Fibroblast of the conjunctiva (primary cell): ENCODE measurements around the gene HAPSTR1.

ENCODE experiments used
- DNase-seq: peaks from one replicate; pipeline ENCODE4 v3.0.0-alpha.2; 2010; ENCODE audit warnings: low read depth

HAPSTR1 gene

DNA sequence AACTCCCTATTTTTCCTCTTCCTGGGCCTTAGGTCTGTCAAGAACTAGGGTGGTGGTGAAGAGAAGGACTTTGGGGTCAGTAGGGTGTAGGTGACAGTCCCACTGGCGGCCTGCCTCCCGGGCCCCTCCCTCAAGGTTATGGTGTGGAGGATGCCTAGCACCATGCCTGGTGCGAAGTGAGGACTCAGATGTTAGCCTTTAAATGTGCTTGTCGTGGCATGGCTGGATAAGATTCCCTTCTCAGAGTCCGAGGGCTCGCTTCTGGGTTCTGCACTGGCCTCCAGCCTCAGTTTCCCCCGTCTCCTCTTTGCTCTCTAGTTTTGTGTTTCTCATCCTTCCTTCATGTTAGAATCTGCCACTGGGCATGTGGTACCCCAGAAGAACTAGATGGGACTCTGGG lies 32.0 kb downstream of the HAPSTR1 start:
- no peak for DNase-seq

DNA sequence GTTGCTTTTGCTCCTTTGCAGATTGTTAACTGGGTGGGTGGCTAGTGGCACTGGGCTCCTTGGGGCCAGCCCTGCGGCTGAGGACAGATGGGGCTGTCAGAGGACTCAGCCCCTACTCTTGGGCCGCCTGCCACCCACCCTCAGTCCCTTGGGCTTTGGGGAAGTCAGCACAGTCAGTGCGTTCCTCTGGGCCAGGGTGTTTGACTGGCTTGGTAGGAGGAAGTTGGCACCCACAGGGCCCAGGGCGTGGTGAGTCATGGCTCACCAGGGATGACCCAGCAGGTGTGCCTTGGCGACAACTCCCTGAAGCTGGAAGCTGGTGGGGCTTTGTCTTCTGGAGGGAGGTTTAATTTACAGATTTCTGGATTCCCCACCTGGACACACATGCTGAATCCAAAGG lies 32.4 kb downstream of the HAPSTR1 start:
- no peak for DNase-seq

DNA sequence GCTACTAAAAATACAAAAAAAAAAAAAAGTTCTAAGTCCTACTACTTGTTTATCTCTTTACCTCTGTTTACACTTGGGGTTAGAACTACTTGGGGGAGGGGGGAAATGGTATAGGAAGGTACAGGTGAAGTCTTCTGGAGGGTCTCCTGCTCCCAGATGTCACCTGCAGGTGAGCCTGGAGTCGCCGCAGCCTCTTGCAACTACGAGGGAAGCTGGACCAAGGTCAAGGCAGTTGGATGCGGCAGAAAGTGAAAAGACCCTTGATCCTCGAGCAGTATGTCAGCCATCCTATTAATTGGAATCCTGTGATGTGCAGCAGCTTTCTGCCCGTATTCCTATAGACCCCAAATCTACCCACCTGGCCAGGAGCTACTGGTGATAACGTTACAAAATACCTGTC lies 33.0 kb downstream of the HAPSTR1 start:
- no peak for DNase-seq

DNA sequence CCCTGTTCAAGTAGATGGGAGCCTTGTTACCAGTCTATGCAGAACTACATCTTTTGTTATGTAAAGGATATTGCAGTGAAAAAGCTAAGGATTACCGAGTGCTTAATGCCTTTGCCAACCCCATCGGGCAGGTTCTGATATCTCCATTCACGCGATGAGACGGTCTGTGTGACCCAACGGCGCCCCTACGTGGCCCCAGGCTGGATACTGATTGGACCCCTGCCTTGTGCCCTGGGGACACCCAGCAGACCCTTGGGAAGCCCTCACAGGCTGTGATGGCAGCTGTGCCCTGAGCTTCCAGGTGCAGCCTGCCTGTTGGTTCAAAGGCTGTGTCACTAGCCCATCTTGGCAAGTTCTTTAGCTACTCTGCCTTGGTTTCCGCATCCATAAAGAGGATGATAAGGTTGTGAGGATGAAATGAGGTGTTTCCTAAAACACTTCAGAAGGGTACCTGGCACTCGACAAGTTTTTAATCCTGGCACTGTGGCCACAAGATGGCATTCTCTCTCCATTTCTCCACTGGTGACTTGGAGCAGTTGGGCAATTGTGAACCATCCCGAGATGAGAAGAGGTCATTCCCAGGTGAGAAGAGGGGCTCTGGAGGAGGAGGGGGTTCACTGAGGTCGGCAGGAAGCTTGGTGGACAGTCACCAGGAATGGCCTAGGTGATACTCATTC lies 33.6 kb downstream of the HAPSTR1 start:
- DNase-seq: no peak

DNA sequence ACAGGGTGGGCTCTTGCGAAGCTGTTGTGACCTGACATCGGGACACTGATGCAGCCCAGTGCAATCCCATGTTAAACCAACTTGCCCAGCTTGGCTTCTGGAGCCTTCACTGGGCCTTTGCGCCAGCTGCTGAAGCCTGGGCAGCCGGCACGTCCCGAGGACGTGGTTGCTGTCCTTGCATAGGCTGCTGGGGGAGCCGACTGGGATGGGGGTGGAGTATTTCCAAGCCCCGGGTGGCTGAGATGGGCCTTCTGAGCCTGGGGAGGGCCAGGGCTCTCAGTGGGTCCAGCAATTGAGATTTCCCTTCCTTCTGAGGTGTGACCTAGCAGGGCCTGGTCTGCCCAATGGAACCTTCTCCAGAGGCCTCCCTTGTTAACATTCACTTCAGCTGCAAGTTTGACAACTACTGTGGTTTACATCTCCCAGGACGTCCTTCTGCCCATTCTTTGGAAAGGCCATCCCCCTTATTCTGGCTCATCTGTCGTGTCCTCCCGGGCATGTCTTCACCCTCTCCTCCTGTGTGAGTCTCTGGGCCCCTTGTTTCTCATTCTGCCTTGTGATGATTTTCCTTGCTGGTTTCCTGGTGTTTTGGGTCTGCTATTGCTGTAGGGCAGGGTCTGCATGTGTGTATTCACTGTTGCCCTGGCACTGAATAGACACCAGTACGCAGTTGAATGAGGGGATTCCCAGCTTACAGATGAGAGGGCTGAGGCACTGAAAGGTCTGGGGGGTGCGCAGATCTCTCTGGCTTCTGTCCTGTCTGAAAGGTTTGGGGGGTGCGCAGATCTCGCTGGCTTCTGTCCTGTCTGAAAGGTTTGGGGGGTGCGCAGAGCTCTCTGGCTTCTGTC lies 34.4 kb downstream of the HAPSTR1 start:
- no peak for DNase-seq

DNA sequence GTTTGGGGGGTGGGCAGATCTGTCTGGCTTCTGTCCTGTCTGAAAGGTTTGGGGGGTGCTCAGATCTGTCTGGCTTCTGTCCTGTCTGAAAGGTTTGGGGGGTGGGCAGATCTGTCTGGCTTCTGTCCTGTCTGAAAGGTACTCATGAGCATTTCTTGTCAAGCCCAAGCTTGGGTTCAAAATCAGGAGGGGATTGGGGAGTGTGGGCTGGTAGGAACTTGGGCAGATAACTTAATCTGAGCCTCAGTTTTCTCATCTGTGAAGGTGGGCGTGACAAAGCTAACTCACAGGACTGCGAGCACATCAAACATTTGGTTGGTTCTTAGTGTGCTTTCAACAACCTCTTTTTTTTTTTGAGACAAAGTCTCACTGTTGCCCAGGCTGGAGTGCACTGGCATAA lies 35.2 kb downstream of the HAPSTR1 start:
- no peak for DNase-seq

DNA sequence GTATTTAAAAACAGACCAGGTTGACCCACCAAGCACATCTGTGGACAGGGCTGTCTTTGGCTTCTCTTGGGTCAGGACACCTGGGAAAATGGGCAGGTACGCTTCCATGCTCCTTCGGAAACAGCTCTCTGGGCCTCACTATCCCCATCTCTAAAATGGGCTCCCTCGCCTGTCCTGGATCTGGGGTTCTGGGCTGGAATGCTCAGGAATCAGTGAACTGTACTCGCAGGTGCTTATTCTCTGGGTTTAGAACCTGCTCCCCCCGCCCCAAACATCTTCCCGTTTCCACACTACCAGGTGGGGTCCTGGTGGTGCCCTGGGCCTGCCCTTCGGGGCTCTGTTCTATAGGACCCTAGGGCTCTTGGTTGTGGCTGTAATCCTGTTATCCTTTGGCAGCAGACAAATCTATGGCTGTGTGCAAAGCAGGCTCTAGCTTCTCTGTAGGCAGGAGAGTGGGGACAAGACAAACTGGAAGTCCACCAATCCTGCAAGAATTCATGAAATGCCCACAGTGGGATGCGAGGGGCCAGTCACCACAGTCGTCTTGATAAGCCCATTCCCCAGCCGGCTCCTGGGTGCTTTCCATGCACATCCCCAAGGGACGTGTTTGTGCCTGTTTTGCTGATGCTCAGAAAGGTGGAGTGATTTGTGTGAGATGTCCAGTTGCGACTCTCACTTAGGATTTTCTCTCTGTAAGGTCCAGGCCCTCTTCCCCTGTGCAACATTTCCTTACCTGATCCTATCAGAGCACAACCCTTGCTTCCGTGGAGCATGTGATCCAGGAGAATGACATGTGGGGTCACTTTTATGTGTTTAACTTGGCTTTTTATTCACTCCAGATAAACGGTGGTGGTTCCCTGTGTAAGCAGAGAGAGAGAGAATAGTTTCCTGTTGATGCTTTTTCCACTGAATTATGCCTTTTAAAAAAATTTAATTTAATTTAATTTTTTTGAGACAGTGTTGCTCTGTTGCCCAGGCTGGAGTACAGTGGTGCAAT lies 37.2 kb downstream of the HAPSTR1 start:
- DNase-seq: no peak

DNA sequence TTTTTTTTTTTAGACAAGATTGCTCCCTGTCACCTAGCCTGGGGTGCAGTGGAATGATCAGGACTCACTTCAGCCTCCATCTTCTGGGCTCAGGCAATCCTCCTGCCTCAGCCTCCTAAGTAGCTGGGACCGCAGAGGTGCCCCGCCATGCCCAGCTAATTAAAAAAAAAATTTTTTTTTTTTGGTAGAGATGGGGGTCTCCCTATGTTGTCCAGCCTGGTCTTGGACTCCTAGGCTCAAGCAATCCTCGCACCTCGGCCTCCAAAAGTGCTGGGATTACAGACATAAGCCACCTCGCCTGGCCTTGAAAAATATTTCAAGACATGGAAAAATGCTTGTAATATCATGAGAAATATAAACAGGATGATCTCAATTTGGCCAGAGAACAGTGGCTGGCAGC lies 42.9 kb downstream of the HAPSTR1 start:
- DNase-seq: no peak

DNA sequence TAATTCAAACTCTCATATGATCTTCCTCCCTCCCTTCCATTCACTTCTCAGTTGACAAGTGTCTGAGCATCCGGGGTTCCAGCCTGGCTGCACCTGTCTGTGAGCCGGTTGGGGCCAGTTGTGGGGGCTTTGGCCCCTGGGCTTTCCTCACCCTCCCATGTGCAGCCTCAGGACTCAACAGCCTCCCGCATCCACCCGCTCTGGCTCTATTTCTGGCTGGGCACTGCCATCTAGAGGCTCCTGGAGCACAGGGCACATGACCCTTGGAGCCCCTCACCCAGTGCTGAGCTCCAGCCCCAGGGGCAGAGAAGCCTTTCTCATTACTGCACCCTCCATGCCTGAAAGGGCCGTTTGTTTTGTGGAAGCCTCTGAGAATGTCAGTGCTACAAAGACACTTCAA lies 43.3 kb downstream of the HAPSTR1 start:
- peak; percentile 27 for DNase-seq

DNA sequence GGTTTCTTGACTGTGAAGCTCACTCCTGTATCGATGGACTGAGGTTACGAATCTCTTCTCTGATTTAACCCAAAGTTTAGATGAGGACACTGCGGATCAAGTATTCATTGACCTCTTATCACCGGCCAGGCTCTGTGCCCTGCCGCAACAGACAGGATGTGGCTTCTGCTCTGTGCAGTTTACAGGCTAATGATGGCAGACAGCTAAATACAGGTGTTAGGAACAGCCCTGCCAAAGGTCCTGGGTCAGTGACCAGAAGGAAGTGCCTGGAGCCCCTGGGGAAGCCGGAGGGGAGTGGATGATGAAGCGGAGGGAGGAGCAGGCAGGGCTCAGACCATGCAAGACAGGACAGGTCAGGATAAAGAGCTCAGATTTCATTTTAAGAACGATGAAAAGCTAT lies 44.4 kb downstream of the HAPSTR1 start:
- DNase-seq: no peak

DNA sequence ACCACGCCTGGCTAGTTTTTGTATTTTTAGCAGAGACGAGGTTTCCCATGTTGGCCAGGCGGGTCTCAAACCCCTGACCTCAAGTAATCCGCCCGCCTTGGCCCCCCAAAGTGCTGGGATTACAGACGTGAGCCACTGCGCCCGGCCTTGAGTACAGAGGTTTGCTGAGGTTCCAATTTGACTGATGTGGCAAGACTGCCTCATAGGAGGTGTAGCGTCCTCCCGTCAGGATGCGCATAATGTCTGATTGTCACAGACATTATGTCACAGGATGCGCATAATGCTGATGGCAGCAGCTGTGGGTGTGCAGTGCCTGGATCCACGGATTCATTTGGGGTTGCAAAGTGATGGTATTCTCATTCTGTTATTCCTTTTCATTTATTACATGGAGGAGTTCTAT lies 45.2 kb downstream of the HAPSTR1 start:
- DNase-seq: no peak

DNA sequence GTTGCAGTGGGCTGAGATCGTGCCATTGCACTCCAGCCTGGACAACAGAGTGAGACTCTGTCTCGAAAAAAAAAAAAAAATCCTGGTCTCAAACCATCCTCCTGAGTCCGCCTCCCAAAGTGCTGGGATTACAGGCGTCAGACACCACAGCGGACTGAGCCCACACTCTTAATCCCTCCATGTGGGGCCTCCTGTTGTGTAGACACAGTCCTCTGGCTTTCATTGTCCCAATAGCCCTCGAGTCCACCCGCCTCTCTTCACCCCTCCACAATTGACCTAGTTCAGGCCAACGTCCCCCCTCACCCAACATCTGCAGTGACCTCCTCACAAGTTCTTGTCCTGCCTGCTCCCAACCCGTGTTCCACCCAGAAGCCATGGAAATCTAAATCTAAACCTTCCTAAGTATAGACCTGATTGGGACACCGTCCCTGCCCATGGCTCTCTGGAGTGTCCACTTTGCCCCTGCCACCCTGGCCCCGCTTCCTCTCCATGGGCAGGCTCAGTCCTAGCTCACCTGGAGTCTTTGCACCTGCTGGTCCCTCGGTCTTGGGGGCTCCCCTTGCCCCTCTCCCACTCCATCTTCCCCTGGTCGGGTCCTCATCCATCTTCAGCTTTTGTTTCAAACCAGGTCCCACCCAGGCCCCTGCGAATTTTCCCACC lies 46.7 kb downstream of the HAPSTR1 start:
- DNase-seq: no peak

DNA sequence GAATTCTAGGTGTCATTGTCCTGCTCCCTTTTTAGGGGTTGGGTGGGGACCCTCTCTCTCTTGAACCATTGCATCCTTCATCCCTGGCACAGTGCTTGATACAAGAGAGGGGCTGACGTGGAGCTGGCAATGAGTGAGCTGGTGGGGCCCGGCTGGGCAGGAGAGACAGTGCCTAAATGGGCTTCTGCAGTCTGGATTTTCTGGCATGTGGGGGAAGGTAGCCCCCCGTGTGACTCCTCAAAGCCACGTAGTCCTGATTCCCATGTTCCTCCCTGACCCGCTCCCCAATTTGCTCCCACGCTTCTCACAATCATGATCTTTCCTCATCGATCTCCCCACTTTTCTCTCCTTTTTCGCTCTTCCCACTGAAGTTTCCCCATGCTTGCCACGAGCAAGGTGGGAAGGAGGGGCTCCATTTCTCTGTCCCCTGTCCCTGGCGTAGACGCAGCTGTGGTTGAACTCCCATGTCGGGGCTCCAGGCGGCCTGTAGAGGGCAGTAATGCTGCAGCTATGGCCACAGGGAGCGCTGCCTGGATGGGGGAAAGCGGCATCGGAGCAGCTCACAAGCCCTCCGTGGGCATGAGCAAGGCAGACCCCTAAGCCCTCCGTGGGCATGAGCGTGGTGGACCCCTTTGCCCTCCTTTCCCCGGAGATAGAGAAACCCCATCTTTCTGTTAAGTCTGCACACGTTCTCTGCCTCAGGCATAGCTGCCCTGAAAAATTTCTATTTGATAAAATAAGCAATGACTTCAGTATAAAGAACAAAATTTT lies 47.5 kb downstream of the HAPSTR1 start:
- DNase-seq: peak; percentile 46

DNA sequence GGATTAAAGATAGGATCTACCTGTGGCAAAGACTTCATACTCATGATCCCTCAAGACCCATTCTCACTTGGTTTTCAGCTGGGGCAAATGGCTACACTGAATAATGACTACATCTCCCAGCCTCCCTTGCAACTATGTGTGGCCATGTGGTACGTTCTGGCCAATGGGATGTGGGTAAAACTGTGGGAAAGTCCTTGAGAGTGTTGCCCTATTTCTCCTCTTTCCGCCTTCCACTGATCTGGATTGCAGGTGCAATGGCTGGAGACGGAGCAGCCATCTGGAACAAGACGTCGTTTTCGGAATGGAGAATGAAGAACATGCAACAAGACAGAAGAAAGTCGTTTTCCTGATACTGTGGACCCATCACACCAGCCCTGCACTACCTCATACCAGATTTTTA lies 48.5 kb downstream of the HAPSTR1 start:
- no peak for DNase-seq
